Caco-2 (cell line): ENCODE measurements around the gene PIGU. TPM values are rescaled to one million over a fixed set of nuclear protein-coding genes. Genes with fewer than 3 reads are reported as not detected.

Experiments
- BruUV-seq: library from RNA; stranded (reverse); fragments of 400-500 nt; replicated peaks from 2 replicates; lab custom pipeline; 2021; lab: Mats Ljungman, UMichigan
- CTCF ChIA-PET: fragments of 300-600 bp; sonication (Branson Sonifier 250); formaldehyde crosslinking; loops from one replicate; lab custom pipeline; 2022; ENCODE audit warnings: antibody characterized with exemption; lab: Charles Lee
- POLR2A ChIA-PET: fragments of 300-600 bp; sonication (Branson Sonifier 250); formaldehyde crosslinking; loops from one replicate; lab custom pipeline; 2022; ENCODE audit warnings: antibody characterized with exemption; lab: Charles Lee
- DNase-seq, 2 experiments: peaks; one replicate each; pipeline versions ENCODE4 v3.0.0 to v3.0.0-alpha.2; 2020 to 2022
- H3K27me3 ChIP-seq: replicated peaks from 2 replicates; pipeline ENCODE4 v1.6.0; 2011; ENCODE audit warnings: low read length; ENCODE audit not compliant: control insufficient read depth, insufficient read depth
- H3K36me3 ChIP-seq: 2 replicates; pipeline ENCODE4 v1.5.1; 2011; ENCODE audit warnings: low read length; ENCODE audit not compliant: control insufficient read depth, insufficient read depth
- H3K4me1 ChIP-seq: fragments of 250-450 bp; sonication (Bioruptor Pico); 2 replicates; pipeline ENCODE4 v1.5.1; 2020; ENCODE audit warnings: mild to moderate bottlenecking
- H3K4me3 ChIP-seq: 2 replicates; pipeline ENCODE4 v1.5.1; 2011; ENCODE audit warnings: low read depth, mild to moderate bottlenecking, control low read depth, low read length
- H3K9me3 ChIP-seq: fragments of 250-450 bp; sonication (Bioruptor Pico); 2 replicates; pipeline ENCODE4 v1.5.1; 2020; ENCODE audit warnings: mild to moderate bottlenecking, moderate library complexity
- H3K27ac Mint-ChIP-seq: one replicate; pipeline ENCODE4 v1.8.0; 2022; ENCODE audit warnings: mixed read lengths; ENCODE audit not compliant: unreplicated experiment
- H3K27me3 Mint-ChIP-seq: one replicate; pipeline ENCODE4 v1.8.0; 2022; ENCODE audit warnings: mixed read lengths; ENCODE audit not compliant: insufficient read depth, unreplicated experiment
- H3K36me3 Mint-ChIP-seq: one replicate; pipeline ENCODE4 v1.8.0; 2022; ENCODE audit warnings: mild to moderate bottlenecking, mixed read lengths; ENCODE audit not compliant: insufficient read depth, unreplicated experiment
- H3K4me1 Mint-ChIP-seq: one replicate; pipeline ENCODE4 v1.8.0; 2022; ENCODE audit warnings: low read depth, mixed read lengths; ENCODE audit not compliant: unreplicated experiment
- H3K4me3 Mint-ChIP-seq: one replicate; pipeline ENCODE4 v1.8.0; 2022; ENCODE audit warnings: mild to moderate bottlenecking, moderate library complexity, mixed read lengths; ENCODE audit not compliant: unreplicated experiment
- H3K9me3 Mint-ChIP-seq: one replicate; pipeline ENCODE4 v1.8.0; 2022; ENCODE audit warnings: mixed read lengths; ENCODE audit not compliant: unreplicated experiment
- intact Hi-C: fragments of 100-400 bp; cut with micrococcal nuclease; formaldehyde crosslinking; loops from one replicate; pipeline ENCODE4 v1.10.0; 2022; ENCODE audit not compliant: unreplicated experiment
- total RNA-seq: library from RNA; stranded (reverse); gene quantifications from 2 replicates; pipeline ENCODE4 v1.2.3, GENCODE V29; 2022
- TF ChIP-seq, protein P1 (sequence below), 2 experiments: fragments of 200-600 bp in 1 of 2; IDR thresholded peaks; 1 replicate in 1 of 2; 2 replicates in 1 of 2; pipeline versions ENCODE4 v1.5.1 to v1.8.0; 2011 to 2022; ENCODE audit warnings: antibody characterized with exemption in 1 of 2, control low read depth in 1 of 2, inconsistent platforms in 1 of 2, low read depth in 1 of 2, low read length in 1 of 2, mild to moderate bottlenecking in 1 of 2, moderate library complexity in 1 of 2; ENCODE audit not compliant: insufficient read depth in 1 of 2, severe bottlenecking in 1 of 2, unreplicated experiment in 1 of 2

PIGU gene
- total RNA-seq, 1 experiment from 2014 or later = 61.7 TPM

DNA sequence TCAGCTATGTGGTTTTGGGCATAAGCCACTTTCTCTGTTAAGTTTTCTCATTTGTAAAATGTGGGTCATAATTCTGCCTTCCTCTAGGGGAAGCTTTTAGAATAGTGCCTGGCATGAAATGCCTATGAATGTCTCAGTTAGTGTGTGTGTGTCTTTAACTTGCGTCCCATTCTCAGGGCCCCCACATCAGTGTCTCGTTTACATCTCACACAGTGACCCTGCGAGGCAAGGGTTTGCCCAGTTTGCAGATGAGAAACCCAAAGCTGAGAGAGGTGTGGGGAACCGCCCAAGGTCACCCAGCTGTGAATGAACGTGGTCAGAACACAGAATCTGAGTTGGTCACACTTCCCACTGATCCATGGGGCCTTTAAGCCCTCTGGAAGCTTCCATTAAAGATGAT lies 146.6 kb downstream of the PIGU start:
- TF ChIP-seq, protein P1, sequence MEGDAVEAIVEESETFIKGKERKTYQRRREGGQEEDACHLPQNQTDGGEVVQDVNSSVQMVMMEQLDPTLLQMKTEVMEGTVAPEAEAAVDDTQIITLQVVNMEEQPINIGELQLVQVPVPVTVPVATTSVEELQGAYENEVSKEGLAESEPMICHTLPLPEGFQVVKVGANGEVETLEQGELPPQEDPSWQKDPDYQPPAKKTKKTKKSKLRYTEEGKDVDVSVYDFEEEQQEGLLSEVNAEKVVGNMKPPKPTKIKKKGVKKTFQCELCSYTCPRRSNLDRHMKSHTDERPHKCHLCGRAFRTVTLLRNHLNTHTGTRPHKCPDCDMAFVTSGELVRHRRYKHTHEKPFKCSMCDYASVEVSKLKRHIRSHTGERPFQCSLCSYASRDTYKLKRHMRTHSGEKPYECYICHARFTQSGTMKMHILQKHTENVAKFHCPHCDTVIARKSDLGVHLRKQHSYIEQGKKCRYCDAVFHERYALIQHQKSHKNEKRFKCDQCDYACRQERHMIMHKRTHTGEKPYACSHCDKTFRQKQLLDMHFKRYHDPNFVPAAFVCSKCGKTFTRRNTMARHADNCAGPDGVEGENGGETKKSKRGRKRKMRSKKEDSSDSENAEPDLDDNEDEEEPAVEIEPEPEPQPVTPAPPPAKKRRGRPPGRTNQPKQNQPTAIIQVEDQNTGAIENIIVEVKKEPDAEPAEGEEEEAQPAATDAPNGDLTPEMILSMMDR (IDR thresholded peaks at IDR 0.05; ENCODE audit: insufficient read depth in 1 of 2, low read depth in 1 of 2, low read length in 1 of 2, severe bottlenecking in 1 of 2, unreplicated experiment in 1 of 2) = no peak
- ChIA-PET CTCF (interaction anchor here (0.5 to 1.8 kb wide), 3 partner anchors 100 to 217 kb away, joined by 3 to 5 read pairs (median 4); no protein-coding TSS in a partner anchor), POLR2A (interaction anchor here (0.7 kb wide), 1 partner anchor 13 kb away, joined by 3 read pairs; no protein-coding TSS in a partner anchor)

GRCh38 chr20:34529742-34530141 lies 147.2 kb downstream of the PIGU start:
- no peaks in the 10 kb centered on the region for H3K27me3 ChIP-seq
- intact Hi-C loops = no loop called here
- POLR2A ChIA-PET = no interaction called here
- no peak for DNase-seq
- H3K9me3 Mint-ChIP-seq = no peaks in the 10 kb centered on the region
- TF ChIP-seq, protein P1 (IDR thresholded peaks at IDR 0.05; ENCODE audit: insufficient read depth in 1 of 2, low read depth in 1 of 2, low read length in 1 of 2, severe bottlenecking in 1 of 2, unreplicated experiment in 1 of 2) = no peak
- H3K27ac Mint-ChIP-seq = no peak overlapping the region
- peaks cover 94% of the 10 kb centered on the region for H3K36me3 Mint-ChIP-seq
- H3K27me3 Mint-ChIP-seq = no peaks in the 10 kb centered on the region
- H3K4me1 ChIP-seq = peaks cover 25% of the 10 kb centered on the region
- peaks cover 31% of the 10 kb centered on the region for H3K36me3 ChIP-seq
- BruUV-seq = no TSS peak
- no peaks in the 10 kb centered on the region for H3K9me3 ChIP-seq
- no peak overlapping the region for H3K4me3 ChIP-seq
- peaks cover 28% of the 10 kb centered on the region for H3K4me1 Mint-ChIP-seq
- no peak overlapping the region for H3K4me3 Mint-ChIP-seq
- CTCF ChIA-PET = interaction anchor here (0.5 to 1.8 kb wide), 3 partner anchors 100 to 343 kb away, joined by 3 to 5 read pairs (median 5); no protein-coding TSS in a partner anchor

More for the DNA sequence above, 146.6 kb downstream of the PIGU start:
- H3K27ac Mint-ChIP-seq = peak overlapping the region; percentile 9
- H3K4me1 Mint-ChIP-seq = peaks cover 24% of the 10 kb centered on the region
- intact Hi-C loops = no loop called here
- no peaks in the 10 kb centered on the region for H3K27me3 ChIP-seq
- no peak overlapping the region for H3K4me3 ChIP-seq
- peak in 1 of 2 experiments; percentile 27 for DNase-seq
- no peaks in the 10 kb centered on the region for H3K27me3 Mint-ChIP-seq
- peaks cover 19% of the 10 kb centered on the region for H3K4me1 ChIP-seq
- H3K9me3 Mint-ChIP-seq = no peaks in the 10 kb centered on the region
- BruUV-seq = no TSS peak
- peaks cover 33% of the 10 kb centered on the region for H3K36me3 ChIP-seq
- H3K9me3 ChIP-seq = no peaks in the 10 kb centered on the region
- no peak overlapping the region for H3K4me3 Mint-ChIP-seq
- peaks cover 94% of the 10 kb centered on the region for H3K36me3 Mint-ChIP-seq

DNA sequence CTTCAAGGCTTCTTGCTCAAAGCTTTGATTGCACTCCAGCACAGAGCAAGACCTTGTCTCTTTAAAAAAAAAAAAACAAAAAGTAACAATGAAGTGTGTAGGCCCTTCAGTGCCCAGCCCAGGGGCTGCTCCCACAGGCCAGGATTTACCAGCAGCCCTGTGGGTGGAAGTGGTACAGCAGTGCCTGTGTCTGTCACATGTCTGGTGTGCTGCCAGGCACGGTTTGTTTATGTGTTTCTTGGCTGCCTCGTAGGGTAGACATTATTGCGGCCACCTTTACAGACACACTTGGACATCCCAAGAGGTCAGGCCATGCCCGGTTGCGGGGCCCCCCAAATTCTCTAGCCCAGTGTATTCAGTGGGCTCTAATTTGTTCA lies 148.0 kb downstream of the PIGU start:
- no peaks in the 10 kb centered on the region for H3K9me3 ChIP-seq
- TF ChIP-seq, protein P1 (IDR thresholded peaks at IDR 0.05; ENCODE audit: insufficient read depth in 1 of 2, low read depth in 1 of 2, low read length in 1 of 2, severe bottlenecking in 1 of 2, unreplicated experiment in 1 of 2) = no peak
- DNase-seq = peak in 1 of 2 experiments; percentile 38
- BruUV-seq = no TSS peak
- H3K4me3 ChIP-seq = no peak overlapping the region
- Mint-ChIP-seq H3K9me3 (no peaks in the 10 kb centered on the region), H3K27me3 (no peaks in the 10 kb centered on the region), H3K36me3 (peaks cover 93% of the 10 kb centered on the region), H3K4me1 (peaks cover 34% of the 10 kb centered on the region), H3K27ac (peak overlapping the region; percentile 20), H3K4me3 (no peak overlapping the region)
- POLR2A ChIA-PET = no interaction called here
- peaks cover 27% of the 10 kb centered on the region for H3K36me3 ChIP-seq
- no peaks in the 10 kb centered on the region for H3K27me3 ChIP-seq
- peaks cover 33% of the 10 kb centered on the region for H3K4me1 ChIP-seq
- intact Hi-C loops = no loop called here
- CTCF ChIA-PET = no interaction called here
